ENCODE results near the gene GNB3. TPM values are rescaled to one million over a fixed set of nuclear protein-coding genes. Genes with fewer than 3 reads are reported as not detected.

Gene GNB3
- total RNA-seq = under 1 TPM; 0.66 to 0.76 TPM

- H3K27me3 Mint-ChIP-seq = no peaks in the 10 kb centered on the region
- no peaks in the 10 kb centered on the region for H3K4me1 Mint-ChIP-seq
- H3K4me3 Mint-ChIP-seq = no peak within 1 kb of the TSS
- POLR2A ChIA-PET = interaction anchor here (1.4 to 2.4 kb wide), 2 partner anchors 10 to 12 kb away, joined by 5 to 6 read pairs; partner anchors contain the start of genes CDCA3 and USP5
- ATAC-seq (no peak), DNase-seq (no peak)
- peaks cover 5% of the 10 kb centered on the region for H3K36me3 Mint-ChIP-seq (ENCODE audit: low read depth)
- no peak within 1 kb of the TSS for H3K27ac Mint-ChIP-seq
- CTCF ChIA-PET = interaction anchor here (0.6 to 1.0 kb wide), 3 partner anchors 10 to 147 kb away, joined by 3 to 6 read pairs (median 4); partner anchors contain the start of genes CDCA3, SPSB2 and USP5
- intact Hi-C loops (cut with DNase I, micrococcal nuclease) = no loop called here
- no peaks in the 10 kb centered on the region for H3K9me3 Mint-ChIP-seq (ENCODE audit: low read depth)
Measured at GRCh38 chr12:6840761-6841515, at the start of gene GNB3. TSS of gene GNB3 (plus strand) at chr12:6840925. CDS start at chr12:6841288, 363 bp downstream.

- Mint-ChIP-seq H3K27me3 (no peaks in the 10 kb centered on the region), H3K9me3 (ENCODE audit: low read depth) (no peaks in the 10 kb centered on the region), H3K4me1 (peaks cover 54% of the 10 kb centered on the region), H3K27ac (peak overlapping the region; percentile 93), H3K4me3 (peak overlapping the region; percentile 89), H3K36me3 (ENCODE audit: low read depth) (peaks cover 47% of the 10 kb centered on the region)
- no peak for ATAC-seq
- intact Hi-C loops (cut with DNase I, micrococcal nuclease) = loop anchor here in 1 of 2 experiments (2.0 to 5.0 kb wide), 3 partner anchors 19 to 40 kb away; partner anchors contain the start of genes LAG3, MLF2 and P3H3
- ChIA-PET CTCF (interaction anchor here (0.6 to 3.4 kb wide), 14 partner anchors 11 to 623 kb away, joined by 3 to 29 read pairs (median 3); partner anchors contain the start of genes MLF2 and PTMS), POLR2A (interaction anchor here (0.9 to 1.6 kb wide), 7 partner anchors 11 to 258 kb away, joined by 3 to 7 read pairs (median 5); partner anchors contain the start of genes C12orf57, COPS7A, GAPDH and LAG3)
- DNase-seq = peak; percentile 42
Measured at GRCh38 chr12:6791931-6792520, 48.7 kb upstream of the GNB3 start.

- Mint-ChIP-seq H3K4me3 (peak overlapping the region; percentile 89), H3K27ac (peak overlapping the region; percentile 93), H3K4me1 (peaks cover 56% of the 10 kb centered on the region), H3K27me3 (no peaks in the 10 kb centered on the region), H3K9me3 (ENCODE audit: low read depth) (no peaks in the 10 kb centered on the region), H3K36me3 (ENCODE audit: low read depth) (peaks cover 52% of the 10 kb centered on the region)
- DNase-seq = peak; percentile 52
- peak; percentile 20 for ATAC-seq
- POLR2A ChIA-PET = interaction anchor here (0.6 to 1.6 kb wide), 9 partner anchors 10 to 304 kb away, joined by 3 to 7 read pairs (median 4); partner anchors contain the start of genes C12orf57, COPS7A, GAPDH and LAG3
- intact Hi-C loops (cut with DNase I, micrococcal nuclease) = loop anchor here in 1 of 2 experiments (5.0 kb wide), 2 partner anchors 35 to 40 kb away; partner anchors contain the start of genes MLF2 and P3H3
- CTCF ChIA-PET = interaction anchor here (0.5 to 3.4 kb wide), 17 partner anchors 10 to 623 kb away, joined by 3 to 29 read pairs (median 3); partner anchors contain the start of genes CDCA3, MLF2 and PTMS
Measured at GRCh38 chr12:6792522-6793201, 48.1 kb upstream of the GNB3 start.

- Mint-ChIP-seq H3K36me3 (ENCODE audit: low read depth) (peaks cover 66% of the 10 kb centered on the region), H3K27me3 (no peaks in the 10 kb centered on the region), H3K4me3 (no peak overlapping the region), H3K4me1 (peaks cover 60% of the 10 kb centered on the region), H3K9me3 (ENCODE audit: low read depth) (no peaks in the 10 kb centered on the region), H3K27ac (no peak overlapping the region)
- no peak for DNase-seq
- intact Hi-C loops (cut with DNase I, micrococcal nuclease) = no loop called here
- CTCF ChIA-PET = interaction anchor here (1.3 to 1.6 kb wide), 2 partner anchors 40 to 57 kb away, joined by 3 read pairs; no protein-coding TSS in a partner anchor
- POLR2A ChIA-PET = no interaction called here
- ATAC-seq = no peak
Measured at GRCh38 chr12:6795088-6795487, 45.6 kb upstream of the GNB3 start.

- ChIA-PET CTCF (interaction anchor here (0.6 to 1.6 kb wide), 6 partner anchors 30 to 59 kb away, joined by 3 to 5 read pairs (median 3); partner anchors contain the start of genes MLF2 and PTMS), POLR2A (interaction anchor here (1.0 kb wide), 1 partner anchor 10 kb away, joined by 3 read pairs; no protein-coding TSS in a partner anchor)
- Mint-ChIP-seq H3K27me3 (no peaks in the 10 kb centered on the region), H3K27ac (no peak overlapping the region), H3K36me3 (ENCODE audit: low read depth) (peaks cover 58% of the 10 kb centered on the region), H3K4me3 (no peak overlapping the region), H3K4me1 (peaks cover 60% of the 10 kb centered on the region), H3K9me3 (ENCODE audit: low read depth) (no peaks in the 10 kb centered on the region)
- intact Hi-C loops (cut with DNase I, micrococcal nuclease) = no loop called here
- ATAC-seq (no peak), DNase-seq (no peak)
Measured at GRCh38 chr12:6796576-6796975, 44.1 kb upstream of the GNB3 start.

GRCh38 chr12:6799147-6799546 lies 41.6 kb upstream of the GNB3 start:
- Mint-ChIP-seq H3K27ac (no peak overlapping the region), H3K27me3 (no peaks in the 10 kb centered on the region), H3K4me1 (peaks cover 44% of the 10 kb centered on the region), H3K4me3 (no peak overlapping the region), H3K36me3 (ENCODE audit: low read depth) (peaks cover 58% of the 10 kb centered on the region), H3K9me3 (ENCODE audit: low read depth) (no peaks in the 10 kb centered on the region)
- POLR2A ChIA-PET = no interaction called here
- DNase-seq = no peak
- ATAC-seq = no peak
- CTCF ChIA-PET = interaction anchor here (1.1 kb wide), 1 partner anchor 9 kb away, joined by 4 read pairs; no protein-coding TSS in a partner anchor
- intact Hi-C loops (cut with DNase I, micrococcal nuclease) = no loop called here

GRCh38 chr12:6807170-6807569 lies 33.6 kb upstream of the GNB3 start:
- ATAC-seq = no peak
- H3K4me1 Mint-ChIP-seq = peaks cover 21% of the 10 kb centered on the region
- H3K27me3 Mint-ChIP-seq = no peaks in the 10 kb centered on the region
- DNase-seq = no peak
- H3K9me3 Mint-ChIP-seq (ENCODE audit: low read depth) = no peaks in the 10 kb centered on the region
- H3K27ac Mint-ChIP-seq = no peak overlapping the region
- H3K36me3 Mint-ChIP-seq (ENCODE audit: low read depth) = peaks cover 42% of the 10 kb centered on the region
- POLR2A ChIA-PET = no interaction called here
- intact Hi-C loops (cut with DNase I, micrococcal nuclease) = no loop called here
- CTCF ChIA-PET = interaction anchor here (2.0 kb wide), 1 partner anchor 18 kb away, joined by 6 read pairs; no protein-coding TSS in a partner anchor
- H3K4me3 Mint-ChIP-seq = no peak overlapping the region

- intact Hi-C loops (cut with DNase I, micrococcal nuclease) = no loop called here
- H3K27ac Mint-ChIP-seq = no peak overlapping the region
- DNase-seq (no peak), ATAC-seq (no peak)
- no peaks in the 10 kb centered on the region for H3K27me3 Mint-ChIP-seq
- H3K9me3 Mint-ChIP-seq (ENCODE audit: low read depth) = no peaks in the 10 kb centered on the region
- H3K36me3 Mint-ChIP-seq (ENCODE audit: low read depth) = peaks cover 37% of the 10 kb centered on the region
- H3K4me1 Mint-ChIP-seq = peaks cover 21% of the 10 kb centered on the region
- no peak overlapping the region for H3K4me3 Mint-ChIP-seq
- POLR2A ChIA-PET = interaction anchor here (1.0 kb wide), 1 partner anchor 25 kb away, joined by 3 read pairs; no protein-coding TSS in a partner anchor
- CTCF ChIA-PET = interaction anchor here (0.7 to 2.0 kb wide), 7 partner anchors 9 to 188 kb away, joined by 3 to 6 read pairs (median 4); partner anchors contain the start of genes GPR162 and MLF2
Measured at GRCh38 chr12:6809056-6809455, 31.7 kb upstream of the GNB3 start.

- H3K4me1 Mint-ChIP-seq = peaks cover 21% of the 10 kb centered on the region
- peak; percentile 34 for ATAC-seq
- no peaks in the 10 kb centered on the region for H3K9me3 Mint-ChIP-seq (ENCODE audit: low read depth)
- no peak overlapping the region for H3K4me3 Mint-ChIP-seq
- CTCF ChIA-PET = interaction anchor here (0.8 to 2.2 kb wide), 5 partner anchors 17 to 57 kb away, joined by 3 to 12 read pairs (median 3); partner anchors contain the start of gene MLF2
- POLR2A ChIA-PET = interaction anchor here (0.6 to 0.7 kb wide), 2 partner anchors 18 to 58 kb away, joined by 3 read pairs; partner anchors contain the start of gene MLF2
- DNase-seq = no peak
- H3K27ac Mint-ChIP-seq = peak overlapping the region; percentile 74
- intact Hi-C loops (cut with DNase I, micrococcal nuclease) = no loop called here
- H3K27me3 Mint-ChIP-seq = no peaks in the 10 kb centered on the region
- peaks cover 35% of the 10 kb centered on the region for H3K36me3 Mint-ChIP-seq (ENCODE audit: low read depth)
Measured at GRCh38 chr12:6810758-6811157, 30.0 kb upstream of the GNB3 start.

GRCh38 chr12:6813363-6813762 lies 27.4 kb upstream of the GNB3 start:
- intact Hi-C loops (cut with DNase I, micrococcal nuclease) = no loop called here
- no peak overlapping the region for H3K27ac Mint-ChIP-seq
- CTCF ChIA-PET = interaction anchor here (0.5 to 1.2 kb wide), 4 partner anchors 11 to 182 kb away, joined by 3 to 5 read pairs (median 4); no protein-coding TSS in a partner anchor
- DNase-seq = no peak
- H3K36me3 Mint-ChIP-seq (ENCODE audit: low read depth) = peaks cover 41% of the 10 kb centered on the region
- H3K4me3 Mint-ChIP-seq = no peak overlapping the region
- ATAC-seq = no peak
- no peaks in the 10 kb centered on the region for H3K9me3 Mint-ChIP-seq (ENCODE audit: low read depth)
- H3K4me1 Mint-ChIP-seq = peaks cover 21% of the 10 kb centered on the region
- POLR2A ChIA-PET = interaction anchor here (0.7 kb wide), 1 partner anchor 124 kb away, joined by 7 read pairs; the partner anchor contains the start of gene ZNF384
- H3K27me3 Mint-ChIP-seq = no peaks in the 10 kb centered on the region
